LNCaP clone FGC (cell line): Measurements from ENCODE around the gene MINDY4B.

Source experiments
- DNase-seq: peaks from one replicate; pipeline ENCODE4 v3.0.0-alpha.2; 2011; ENCODE audit warnings: low read depth
- H3K4me3 ChIP-seq: 2 replicates; pipeline ENCODE4 v1.5.1; 2011; ENCODE audit warnings: mild to moderate bottlenecking, low read depth, low read length, control low read depth
- CTCF ChIP-seq: IDR thresholded peaks from 2 replicates; pipeline ENCODE4 v1.5.1; 2012; ENCODE audit warnings: mild to moderate bottlenecking; ENCODE audit not compliant: control insufficient read depth, insufficient read depth; ENCODE audit errors: extremely low read depth

The MINDY4B gene

DNA sequence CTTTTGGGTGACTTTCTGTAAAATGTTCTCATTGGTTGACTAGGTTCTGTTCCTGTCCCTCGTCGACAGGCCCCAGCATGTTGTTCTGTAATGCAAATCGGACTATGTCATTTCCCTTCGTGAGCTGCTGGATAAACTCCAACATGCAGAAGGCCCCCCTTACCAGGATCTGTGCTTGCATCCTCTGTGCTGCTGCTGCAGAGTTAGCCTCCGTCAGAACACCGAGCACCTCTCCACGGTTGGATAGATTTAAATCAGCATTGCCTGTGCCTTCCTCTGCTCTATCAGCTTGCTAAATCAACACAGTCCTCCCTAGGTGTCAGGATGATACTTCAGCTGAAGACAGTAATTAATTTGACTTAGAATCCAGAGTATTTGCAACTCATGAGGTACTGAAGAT is 12.7 kb upstream of the MINDY4B start:
- no peak overlapping the region for H3K4me3 ChIP-seq
- TF ChIP-seq CTCF: no peak
- no peak for DNase-seq

DNA sequence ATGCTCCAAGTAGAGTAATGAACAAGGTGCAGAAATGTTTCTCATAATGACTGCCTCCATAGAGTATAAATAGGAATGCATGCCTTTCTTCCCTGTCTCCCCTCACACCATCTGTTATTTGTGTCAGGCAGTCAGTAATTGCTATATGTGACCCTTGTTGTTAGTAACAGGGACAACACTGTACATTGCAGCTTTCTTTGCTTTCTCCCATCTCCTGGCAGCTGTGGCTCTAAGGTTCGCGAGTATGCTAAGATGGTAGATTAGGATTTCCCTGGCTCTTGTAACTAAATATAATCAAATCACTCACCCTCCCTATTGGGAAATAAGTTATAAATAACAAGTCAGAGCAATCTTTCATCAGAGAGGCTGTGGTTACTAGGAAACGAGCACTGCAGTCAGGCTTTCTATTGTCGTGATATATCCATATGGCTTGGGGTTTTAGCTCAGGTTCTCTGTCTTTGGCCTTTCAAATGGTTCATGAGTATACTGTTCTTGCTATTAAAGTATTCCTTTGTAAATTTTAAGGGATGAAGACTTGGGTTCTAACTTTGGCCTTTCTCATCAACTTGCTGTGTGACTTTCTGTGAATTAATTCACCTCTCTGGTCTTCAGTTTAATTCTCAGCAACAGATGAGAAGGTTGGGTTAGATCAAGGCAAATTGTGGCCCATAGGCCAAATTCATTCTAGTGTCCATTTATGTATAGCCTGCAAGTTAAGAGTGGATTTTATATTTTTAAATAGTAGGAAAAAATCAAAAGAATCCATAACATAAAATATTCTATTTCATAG is 8.1 kb upstream of the MINDY4B start:
- no peak for TF ChIP-seq CTCF
- H3K4me3 ChIP-seq: no peak overlapping the region
- no peak for DNase-seq

- no peak for DNase-seq
- H3K4me3 ChIP-seq: no peak overlapping the region
- no peak for TF ChIP-seq CTCF
Observed at GRCh38 chr3:150912501-150912900, 7.3 kb upstream of the MINDY4B start.

GRCh38 chr3:150911771-150912170 is 6.5 kb upstream of the MINDY4B start:
- H3K4me3 ChIP-seq: no peak overlapping the region
- no peak for TF ChIP-seq CTCF
- DNase-seq: no peak

DNA sequence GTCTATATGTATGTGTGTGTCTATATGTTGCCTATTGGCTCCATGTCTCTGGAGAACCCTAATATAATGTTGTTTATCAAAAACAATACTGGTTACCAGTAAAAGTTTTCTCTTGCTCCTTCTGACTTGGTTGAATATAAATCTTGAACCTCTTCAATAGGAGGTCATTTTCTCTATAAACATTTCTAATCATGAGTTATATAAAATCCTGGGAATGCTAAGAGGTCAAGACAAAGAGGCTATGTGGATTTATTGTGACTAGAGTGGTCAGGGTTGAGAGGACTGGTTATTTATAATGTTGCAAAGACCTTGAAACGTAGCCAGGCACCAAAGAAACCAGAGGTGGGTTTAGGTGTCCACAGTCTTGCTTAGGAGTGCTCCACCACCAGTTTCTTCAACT is 1.2 kb upstream of the MINDY4B start:
- H3K4me3 ChIP-seq: no peak overlapping the region
- TF ChIP-seq CTCF: no peak
- no peak for DNase-seq

GRCh38 chr3:150905746-150906145 is 507 bp upstream of the MINDY4B start:
- no peak overlapping the region for H3K4me3 ChIP-seq
- TF ChIP-seq CTCF: no peak
- peak; percentile 56 for DNase-seq

DNA sequence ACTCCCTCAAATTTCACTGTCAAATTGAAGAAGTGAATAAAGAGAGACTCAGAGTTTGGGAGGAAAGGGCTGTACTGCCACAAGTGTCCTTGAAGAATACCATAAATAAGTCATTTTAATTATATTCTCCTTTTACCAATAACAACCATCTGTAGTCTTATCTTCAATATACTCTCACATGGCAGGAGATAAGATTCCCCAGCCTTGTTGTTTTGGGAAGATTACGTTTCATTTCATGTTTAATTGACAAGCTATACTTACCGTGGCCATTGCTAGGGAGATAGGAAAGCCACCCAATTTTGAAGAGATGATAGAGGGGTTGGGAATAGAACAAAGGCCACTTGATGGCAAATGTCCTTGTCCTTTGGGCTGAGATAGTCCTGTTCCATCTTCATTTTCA is 2.3 kb downstream of the MINDY4B start:
- no peak for DNase-seq
- TF ChIP-seq CTCF: no peak
- H3K4me3 ChIP-seq: no peak overlapping the region
